DMS114 treated with DMSO at 0.1 percent for 48 hours (cell line): ENCODE results near the gene SLC6A20.

ENCODE experiments used
- DNase-seq: peaks from one replicate; lab custom pipeline; 2025; ENCODE audit not compliant: unreplicated experiment; lab: John Stamatoyannopoulos, UW

The SLC6A20 gene

DNA sequence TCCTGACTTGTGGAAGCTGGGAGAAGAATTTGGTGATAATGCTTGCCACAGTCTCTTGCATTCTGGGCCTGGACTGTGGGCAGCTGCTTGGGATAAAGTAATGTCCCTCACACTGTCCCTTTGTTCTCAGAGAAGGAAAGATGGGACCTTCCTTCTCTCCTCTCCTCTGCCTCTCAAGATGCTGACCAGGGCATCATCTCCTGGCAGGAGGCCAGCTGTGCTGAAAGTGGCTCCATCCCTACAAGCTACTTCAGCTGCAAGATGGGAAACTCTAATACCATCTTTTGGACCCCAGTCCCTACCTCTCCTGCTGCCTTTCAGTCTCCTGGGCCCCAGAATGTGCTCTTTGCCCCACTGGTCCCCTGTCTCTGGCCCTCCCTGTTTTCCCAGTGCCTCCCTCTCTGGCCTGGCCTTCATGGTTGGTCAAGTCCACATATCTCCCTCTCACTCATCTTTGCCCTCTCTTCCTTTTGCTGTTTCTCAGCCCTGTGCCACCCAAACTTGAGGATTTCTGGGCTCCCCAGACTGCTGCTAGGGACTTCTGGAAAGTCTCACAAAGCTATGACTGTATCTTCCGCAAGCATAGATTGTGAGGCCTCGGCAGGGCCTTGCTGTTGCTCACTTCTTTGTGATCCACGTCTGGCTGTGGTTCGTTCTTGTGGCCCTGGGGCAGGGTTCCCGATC lies 7.1 kb upstream of the SLC6A20 start:
- no peak for DNase-seq

- DNase-seq, result no peak
Measured at GRCh38 chr3:45802146-45802545, 5.8 kb upstream of the SLC6A20 start.

- no peak for DNase-seq
Measured at GRCh38 chr3:45800611-45801010, 4.3 kb upstream of the SLC6A20 start.

DNA sequence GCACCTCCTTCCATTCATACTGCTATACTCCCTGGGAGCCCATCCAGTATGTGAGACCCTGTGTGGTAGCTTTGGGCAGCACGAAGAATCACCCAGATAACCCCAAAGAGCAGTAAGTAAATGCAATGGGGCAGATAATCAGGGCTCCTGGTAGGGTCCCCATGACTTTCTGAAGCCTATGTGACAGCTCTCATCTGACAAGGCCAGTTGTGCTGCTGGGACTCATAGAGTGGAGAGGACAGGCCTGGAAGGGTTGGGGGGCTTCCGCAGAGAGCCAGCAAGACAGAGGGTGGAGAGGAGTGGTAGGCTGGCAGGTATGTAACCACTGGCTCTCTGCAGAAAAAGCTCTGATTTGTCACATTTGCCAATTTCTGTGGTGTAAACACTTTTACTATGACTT lies 3.2 kb upstream of the SLC6A20 start:
- no peak for DNase-seq

DNA sequence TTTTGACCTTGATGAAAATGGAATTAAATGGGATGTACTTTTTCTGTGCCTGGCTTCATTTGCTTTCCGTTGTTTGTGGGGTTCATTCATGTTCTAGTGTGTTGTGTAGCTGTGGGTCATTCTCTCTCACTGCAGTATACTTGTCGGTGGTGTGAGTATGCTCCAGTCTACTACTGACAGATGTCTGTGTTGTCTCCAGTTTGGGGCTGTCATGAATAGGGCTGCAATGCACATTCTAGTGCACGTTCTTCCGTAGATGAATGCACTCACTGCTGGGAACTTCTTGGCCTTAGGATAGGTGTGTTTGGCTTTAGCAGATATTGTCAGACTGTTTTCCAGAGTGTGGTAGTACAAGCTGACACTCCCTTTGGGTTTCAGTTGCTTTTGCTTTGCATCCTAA lies 1.7 kb upstream of the SLC6A20 start:
- no peak for DNase-seq

GRCh38 chr3:45796902-45797637 lies 734 bp upstream of the SLC6A20 start:
- DNase-seq, result no peak

GRCh38 chr3:45795509-45795881 lies 841 bp downstream of the SLC6A20 start:
- peak; percentile 15 for DNase-seq

- no peak for DNase-seq
Measured at GRCh38 chr3:45794660-45795059, 1.7 kb downstream of the SLC6A20 start.

GRCh38 chr3:45794177-45794560 lies 2.2 kb downstream of the SLC6A20 start:
- DNase-seq, result no peak

GRCh38 chr3:45793482-45794176 lies 2.7 kb downstream of the SLC6A20 start:
- DNase-seq, result no peak

DNA sequence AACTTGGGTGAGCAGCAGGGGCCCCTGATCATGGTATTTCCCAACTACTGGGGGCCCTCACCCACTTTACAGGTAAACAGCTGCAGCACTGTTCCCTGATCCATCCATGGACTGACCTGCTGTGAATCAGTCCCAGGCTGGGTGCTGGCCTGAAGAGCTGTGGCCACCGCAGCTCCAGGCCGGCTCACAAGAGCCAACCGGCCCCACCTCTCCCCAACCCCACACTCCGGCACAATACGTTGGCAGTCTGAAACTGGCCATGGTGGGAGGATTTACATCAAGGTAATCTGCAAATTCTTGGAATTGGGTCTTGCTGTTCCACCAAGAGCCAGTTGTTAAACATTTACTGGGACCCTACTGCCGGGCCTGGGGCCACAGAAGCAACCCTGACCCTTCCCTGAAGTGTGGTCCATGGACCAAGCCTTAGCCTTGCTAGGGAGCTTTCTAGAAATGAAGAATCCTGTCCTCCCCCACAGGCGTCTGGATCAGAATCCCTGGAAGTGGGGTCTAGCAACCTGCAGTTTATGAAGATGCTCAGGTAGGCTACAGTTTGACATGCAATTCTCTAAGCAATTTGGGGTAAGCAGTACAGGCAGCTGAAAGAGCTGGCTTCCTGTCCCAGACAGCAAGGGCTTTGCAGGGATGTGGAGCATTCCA lies 3.7 kb downstream of the SLC6A20 start:
- no peak for DNase-seq

- no peak for DNase-seq
Measured at GRCh38 chr3:45792036-45792435, 4.3 kb downstream of the SLC6A20 start.

DNA sequence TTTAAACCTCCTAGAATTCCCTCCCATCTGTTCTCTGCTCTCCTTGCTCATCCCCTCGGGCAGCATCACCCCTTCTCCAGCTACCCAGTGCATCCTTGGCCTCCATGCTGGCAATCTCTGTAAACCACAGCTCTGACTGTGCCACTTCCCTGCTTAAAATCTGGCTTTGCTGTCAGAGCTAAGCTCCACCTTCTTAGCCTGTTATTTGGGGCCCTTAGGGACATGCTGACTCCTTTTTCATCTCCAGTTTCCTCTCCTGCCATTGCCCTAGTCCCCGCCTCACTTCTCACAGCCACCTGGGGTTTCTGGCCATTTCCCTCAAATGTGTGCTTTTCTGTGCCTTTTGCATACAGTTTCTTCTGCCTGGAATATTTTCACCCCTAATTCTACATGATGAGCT lies 5.7 kb downstream of the SLC6A20 start:
- DNase-seq, result no peak

DNA sequence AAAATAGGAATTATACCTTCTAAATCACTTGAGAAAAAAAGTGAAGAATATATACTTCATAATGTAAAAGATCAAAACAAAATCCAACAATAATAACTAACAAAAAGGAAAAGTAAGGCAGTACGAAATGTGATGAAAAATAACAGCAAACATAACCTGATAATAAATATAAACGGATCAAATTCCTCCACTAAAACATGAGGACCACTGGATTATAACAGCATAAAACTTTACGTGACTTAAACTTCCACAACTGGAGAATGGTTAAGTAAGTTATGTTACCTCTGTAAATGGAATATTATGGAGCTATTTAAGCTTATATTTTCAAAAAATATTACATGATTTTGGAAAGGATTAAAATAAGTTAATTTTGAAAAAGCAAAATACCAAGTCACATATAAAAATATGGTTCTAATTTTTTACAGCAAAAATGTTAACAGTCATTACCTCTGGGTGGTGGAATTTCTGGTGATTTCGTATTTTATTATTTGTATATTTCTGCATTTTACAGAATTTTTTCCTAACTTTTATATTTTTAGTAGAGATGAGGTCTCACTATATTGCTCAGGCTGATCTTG lies 7.0 kb downstream of the SLC6A20 start:
- no peak for DNase-seq

GRCh38 chr3:45787551-45787950 lies 8.8 kb downstream of the SLC6A20 start:
- no peak for DNase-seq

GRCh38 chr3:45786801-45787495 lies 9.4 kb downstream of the SLC6A20 start:
- no peak for DNase-seq

GRCh38 chr3:45785605-45786150 lies 10.7 kb downstream of the SLC6A20 start:
- no peak for DNase-seq

GRCh38 chr3:45783667-45784066 lies 12.7 kb downstream of the SLC6A20 start:
- DNase-seq, result no peak

DNA sequence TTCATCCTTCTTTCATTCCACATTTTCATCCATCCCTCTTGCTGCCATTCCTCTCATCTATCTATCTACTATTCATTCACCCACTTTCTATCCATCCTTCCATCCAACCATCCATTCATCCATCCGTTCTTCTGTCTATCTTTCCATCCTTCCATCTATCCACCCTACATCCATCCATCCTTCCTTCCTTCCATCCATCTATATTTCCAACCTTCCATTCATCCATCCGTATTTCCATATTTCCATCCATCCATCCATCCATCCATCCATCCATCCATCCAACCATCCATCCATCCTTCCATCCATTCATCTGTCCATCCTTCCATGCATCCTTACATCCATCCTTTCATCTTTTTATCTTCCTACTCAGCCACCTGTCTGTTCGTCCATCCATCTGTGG lies 14.0 kb downstream of the SLC6A20 start:
- DNase-seq, result no peak

GRCh38 chr3:45781841-45782240 lies 14.5 kb downstream of the SLC6A20 start:
- no peak for DNase-seq
